Measurements from ENCODE around the gene FLYWCH1. TPM values are rescaled to one million over a fixed set of nuclear protein-coding genes. Genes with fewer than 3 reads are reported as not detected.

FLYWCH1 gene
- total and polyA plus RNA-seq, 2 donors (not counting 3 experiments of a cell fraction or from before 2014, with no cell fraction given): 32.0 to 51.2 TPM

- Histone ChIP-seq H3K9me3 (replicated peaks; ENCODE audit: control insufficient read depth, insufficient read depth, low read length) (no peaks in the 10 kb centered on the region), H3K36me3 (ENCODE audit: control insufficient read depth in 2 of 2, extremely low read depth in 1 of 2, insufficient read depth in 2 of 2, low read length in 2 of 2) (no peaks in the 10 kb centered on the region), H3K9me1 (replicated peaks; ENCODE audit: control insufficient read depth, extremely low read depth, insufficient read depth, low read length) (no peaks in the 10 kb centered on the region), H3K4me2 (ENCODE audit: insufficient read depth, low read length) (no peak overlapping the region), H3K4me3 (replicated peaks in 1 of 3; ENCODE audit: insufficient read depth in 1 of 3, low read depth in 1 of 3, low read length in 3 of 3) (no peak overlapping the region), H3K27me3 (ENCODE audit: control insufficient read depth in 2 of 2, insufficient read depth in 2 of 2, low read length in 2 of 2) (no peaks in the 10 kb centered on the region), H3K4me1 (ENCODE audit: control insufficient read depth, extremely low read depth, insufficient read depth, low read length) (no peaks in the 10 kb centered on the region), H3K79me2 (ENCODE audit: control insufficient read depth, insufficient read depth, low read length) (no peaks in the 10 kb centered on the region), H3K9ac (replicated peaks; ENCODE audit: extremely low read depth, insufficient read depth, low read length) (no peak overlapping the region), H4K20me1 (replicated peaks; ENCODE audit: control insufficient read depth, extremely low read depth, insufficient read depth, low read length) (no peaks in the 10 kb centered on the region), H2AFZ (ENCODE audit: low read depth, low read length) (no peak overlapping the region), H3K27ac (ENCODE audit: insufficient read depth, low read depth, low read length) (no peak overlapping the region)
- ChIA-PET CTCF (no interaction called here), POLR2A (no interaction called here)
- FAIRE-seq (no peak), DNase-seq (ENCODE audit: low read depth, low spot score) (no peak)
- dilution Hi-C loops (cut with MboI; ENCODE audit: extremely low pct_ligation_motif_present, low sequenced_read_pairs) (no loop called here), intact Hi-C loops (cut with micrococcal nuclease) (no loop called here)
- no peak for TF ChIP-seq MAX (IDR thresholded peaks at IDR 0.05; ENCODE audit: insufficient read depth, insufficient read length)
- TF ChIP-seq POLR2AphosphoS5 (IDR thresholded peaks at IDR 0.05; ENCODE audit: insufficient read depth, low read depth, low read length): no peak
- no peak for TF ChIP-seq JUN (IDR thresholded peaks at IDR 0.05; ENCODE audit: borderline replicate concordance, insufficient read depth, insufficient read length, low read depth)
- TF ChIP-seq GATA2 (IDR thresholded peaks at IDR 0.05; ENCODE audit: insufficient read depth, insufficient read length, low read depth, low read length): no peak
- TF ChIP-seq EZH2 (IDR thresholded peaks at IDR 0.05; ENCODE audit: borderline replicate concordance, low read depth, low read length, severe bottlenecking): no peak
- no peak for TF ChIP-seq POLR2A (IDR thresholded peaks at IDR 0.05; ENCODE audit: low read depth, low read length)
- TF ChIP-seq FOS (IDR thresholded peaks at IDR 0.05; ENCODE audit: borderline replicate concordance, insufficient read depth, low read length): no peak
- TF ChIP-seq CTCF (IDR thresholded peaks at IDR 0.05; ENCODE audit: extremely low read depth in 1 of 2, insufficient read depth in 1 of 2, low read depth in 1 of 2, low read length in 2 of 2): no peak
- TF ChIP-seq MYC (IDR thresholded peaks at IDR 0.05; ENCODE audit: low read depth, low read length): no peak
- no TSS peak for BruUV-seq (replicated peaks)
Measured at GRCh38 chr16:2955438-2955778, 43.7 kb downstream of the FLYWCH1 start.

All from endothelial cell of umbilical vein (primary cell).